Measurements from ENCODE around the gene ITPK1.
A peak's percentile ranks its signal among the peaks of the same experiment; 100 is the strongest.

The ITPK1 gene

GRCh38 chr14:93033084-93033982, 82.4 kb downstream of the ITPK1 start:
- Mint-ChIP-seq H3K4me3 (no peak overlapping the region), H3K4me1 (peaks cover 44% of the 10 kb centered on the region), H3K27ac (peak overlapping the region; percentile 25), H3K36me3 (ENCODE audit: low read depth) (peaks cover 3% of the 10 kb centered on the region), H3K27me3 (no peaks in the 10 kb centered on the region), H3K9me3 (no peaks in the 10 kb centered on the region)
- no peak for DNase-seq
- no peak for ATAC-seq

- no peaks in the 10 kb centered on the region for H3K9me3 Mint-ChIP-seq
- ATAC-seq: no peak
- no peak overlapping the region for H3K4me3 Mint-ChIP-seq
- H3K27me3 Mint-ChIP-seq: no peaks in the 10 kb centered on the region
- DNase-seq: no peak
- no peak overlapping the region for H3K27ac Mint-ChIP-seq
- peaks cover 3% of the 10 kb centered on the region for H3K36me3 Mint-ChIP-seq (ENCODE audit: low read depth)
- peaks cover 42% of the 10 kb centered on the region for H3K4me1 Mint-ChIP-seq
Measured at GRCh38 chr14:93032421-93032936, 83.2 kb downstream of the ITPK1 start.

GRCh38 chr14:93031505-93032315, 84.0 kb downstream of the ITPK1 start:
- peaks cover 38% of the 10 kb centered on the region for H3K4me1 Mint-ChIP-seq
- no peak for ATAC-seq
- H3K27ac Mint-ChIP-seq: no peak overlapping the region

GRCh38 chr14:93030761-93031160, 85.0 kb downstream of the ITPK1 start:
- Mint-ChIP-seq H3K27me3 (no peaks in the 10 kb centered on the region), H3K27ac (no peak overlapping the region), H3K4me3 (no peak overlapping the region), H3K36me3 (ENCODE audit: low read depth) (peaks cover 3% of the 10 kb centered on the region), H3K9me3 (no peaks in the 10 kb centered on the region), H3K4me1 (peaks cover 38% of the 10 kb centered on the region)
- ATAC-seq: no peak
- DNase-seq: no peak

More at GRCh38 chr14:93031505-93032315, 84.0 kb downstream of the ITPK1 start:
- peaks cover 3% of the 10 kb centered on the region for H3K36me3 Mint-ChIP-seq (ENCODE audit: low read depth)
- H3K4me3 Mint-ChIP-seq: no peak overlapping the region
- no peaks in the 10 kb centered on the region for H3K27me3 Mint-ChIP-seq
- no peak for DNase-seq
- no peaks in the 10 kb centered on the region for H3K9me3 Mint-ChIP-seq

- H3K27ac Mint-ChIP-seq: no peak overlapping the region
- DNase-seq: no peak
- peaks cover 43% of the 10 kb centered on the region for H3K4me1 Mint-ChIP-seq
- H3K27me3 Mint-ChIP-seq: no peaks in the 10 kb centered on the region
- H3K4me3 Mint-ChIP-seq: no peak overlapping the region
- no peaks in the 10 kb centered on the region for H3K9me3 Mint-ChIP-seq
- ATAC-seq: no peak
- H3K36me3 Mint-ChIP-seq (ENCODE audit: low read depth): peaks cover 3% of the 10 kb centered on the region
Measured at GRCh38 chr14:93029911-93030508, 85.7 kb downstream of the ITPK1 start.

- no peak for ATAC-seq
- H3K9me3 Mint-ChIP-seq: no peaks in the 10 kb centered on the region
Measured at GRCh38 chr14:93029417-93029816, 86.3 kb downstream of the ITPK1 start.

GRCh38 chr14:93028724-93029076, 87.0 kb downstream of the ITPK1 start:
- Mint-ChIP-seq H3K36me3 (ENCODE audit: low read depth) (peaks cover 3% of the 10 kb centered on the region), H3K27ac (no peak overlapping the region), H3K4me1 (peaks cover 43% of the 10 kb centered on the region), H3K27me3 (no peaks in the 10 kb centered on the region), H3K9me3 (no peaks in the 10 kb centered on the region), H3K4me3 (no peak overlapping the region)
- no peak for DNase-seq
- ATAC-seq: no peak

More at GRCh38 chr14:93029417-93029816, 86.3 kb downstream of the ITPK1 start:
- Mint-ChIP-seq H3K27me3 (no peaks in the 10 kb centered on the region), H3K36me3 (ENCODE audit: low read depth) (peaks cover 3% of the 10 kb centered on the region), H3K4me1 (peaks cover 43% of the 10 kb centered on the region), H3K4me3 (no peak overlapping the region), H3K27ac (no peak overlapping the region)
- DNase-seq: no peak

- ATAC-seq (no peak), DNase-seq (no peak)
- Mint-ChIP-seq H3K27ac (no peak overlapping the region), H3K36me3 (ENCODE audit: low read depth) (peaks cover 3% of the 10 kb centered on the region), H3K9me3 (no peaks in the 10 kb centered on the region), H3K4me3 (no peak overlapping the region), H3K4me1 (peaks cover 40% of the 10 kb centered on the region), H3K27me3 (no peaks in the 10 kb centered on the region)
Measured at GRCh38 chr14:93027810-93028723, 87.7 kb downstream of the ITPK1 start.

- no peak overlapping the region for H3K4me3 Mint-ChIP-seq
- DNase-seq: no peak
- peaks cover 3% of the 10 kb centered on the region for H3K36me3 Mint-ChIP-seq (ENCODE audit: low read depth)
- peaks cover 36% of the 10 kb centered on the region for H3K4me1 Mint-ChIP-seq
- no peaks in the 10 kb centered on the region for H3K27me3 Mint-ChIP-seq
- H3K9me3 Mint-ChIP-seq: no peaks in the 10 kb centered on the region
- H3K27ac Mint-ChIP-seq: no peak overlapping the region
- no peak for ATAC-seq
Measured at GRCh38 chr14:93026339-93026738, 89.4 kb downstream of the ITPK1 start.

- Mint-ChIP-seq H3K9me3 (no peaks in the 10 kb centered on the region), H3K27ac (peak overlapping the region; percentile 62), H3K4me1 (peaks cover 32% of the 10 kb centered on the region), H3K27me3 (no peaks in the 10 kb centered on the region), H3K36me3 (ENCODE audit: low read depth) (no peaks in the 10 kb centered on the region), H3K4me3 (no peak overlapping the region)
- ATAC-seq: peak; percentile 38
- peak; percentile 26 for DNase-seq
Measured at GRCh38 chr14:93025055-93025454, 90.7 kb downstream of the ITPK1 start.

GRCh38 chr14:93024493-93024892, 91.2 kb downstream of the ITPK1 start:
- Mint-ChIP-seq H3K4me3 (no peak overlapping the region), H3K4me1 (peaks cover 32% of the 10 kb centered on the region), H3K27me3 (no peaks in the 10 kb centered on the region), H3K36me3 (ENCODE audit: low read depth) (no peaks in the 10 kb centered on the region), H3K27ac (peak overlapping the region; percentile 62), H3K9me3 (no peaks in the 10 kb centered on the region)
- no peak for DNase-seq
- no peak for ATAC-seq

- H3K9me3 Mint-ChIP-seq: no peaks in the 10 kb centered on the region
- ATAC-seq (peak; percentile 52), DNase-seq (no peak)
- H3K27ac Mint-ChIP-seq: no peak overlapping the region
- H3K4me3 Mint-ChIP-seq: no peak overlapping the region
- H3K4me1 Mint-ChIP-seq: peaks cover 32% of the 10 kb centered on the region
- H3K36me3 Mint-ChIP-seq (ENCODE audit: low read depth): no peaks in the 10 kb centered on the region
- H3K27me3 Mint-ChIP-seq: no peaks in the 10 kb centered on the region
Measured at GRCh38 chr14:93023802-93024434, 91.8 kb downstream of the ITPK1 start.

GRCh38 chr14:93023039-93023438, 92.7 kb downstream of the ITPK1 start:
- Mint-ChIP-seq H3K4me1 (peaks cover 34% of the 10 kb centered on the region), H3K27me3 (no peaks in the 10 kb centered on the region), H3K36me3 (ENCODE audit: low read depth) (no peaks in the 10 kb centered on the region), H3K9me3 (no peaks in the 10 kb centered on the region), H3K4me3 (no peak overlapping the region), H3K27ac (no peak overlapping the region)
- no peak for ATAC-seq
- DNase-seq: no peak

Data from activated naive CD8-positive, alpha-beta T cell treated with anti-CD3 and anti-CD28 coated beads, Interleukin-2, amount 50 U/mL, for 24 hours (primary cell).